Heart left ventricle (tissue), 13 donors: ENCODE data around the gene AAR2.

Experiments used
- POLR2A ChIP-seq, 2 donors: fragments of 450-650 bp; IDR thresholded peaks; one replicate each; pipeline ENCODE4 v1.6.1; 2017; ENCODE audit warnings: antibody characterized with exemption in 2 of 2, mild to moderate bottlenecking in 2 of 2, moderate library complexity in 2 of 2
- TF ChIP-seq, protein P1 (sequence below), 12 donors: fragments of 200-600 bp; sonication (generic) in 4 of 12; IDR thresholded peaks; one replicate each; pipeline versions ENCODE4 v1.5.0 to v1.8.0; 2018 to 2022; ENCODE audit warnings: antibody characterized with exemption in 12 of 12, mild to moderate bottlenecking in 5 of 12
- donor health status: ischemic (EF 13 %, LVEDD 7.1; RV severe dilation, severe dysfunction).
- donor health status: DM: no; HTN: yes; CAD: no.
- donor health status: DM: no; HTN: no; CAD: no.
- donor health status: ischemic (EF 25% LVEDD 6.9; RV normal size, moderate dysfunction).
- donor health status: ischemic (EF 25% LVEDD 5.7; RV mildly dilated, moderate dysfunction).
- donor health status: ischemic (EF 35%, LVEDD 5.7; RV mildly dilated, moderate dysfunction).
- donor health status: nonischemic (EF 11% LVEDD 7.7; RV severe dilation, severe dysfunction).
- donor health status: DM: yes; HTN: yes; CAD: no.
- donor health status: PGD.
- donor health status: ischemic (EF 29% LVEDD 5.4; RV normal size, mild dysfunction).
- donor health status: nonischemic (EF 23%, LVEDD 6.1; RV moderate dilation, normal function).

DNA sequence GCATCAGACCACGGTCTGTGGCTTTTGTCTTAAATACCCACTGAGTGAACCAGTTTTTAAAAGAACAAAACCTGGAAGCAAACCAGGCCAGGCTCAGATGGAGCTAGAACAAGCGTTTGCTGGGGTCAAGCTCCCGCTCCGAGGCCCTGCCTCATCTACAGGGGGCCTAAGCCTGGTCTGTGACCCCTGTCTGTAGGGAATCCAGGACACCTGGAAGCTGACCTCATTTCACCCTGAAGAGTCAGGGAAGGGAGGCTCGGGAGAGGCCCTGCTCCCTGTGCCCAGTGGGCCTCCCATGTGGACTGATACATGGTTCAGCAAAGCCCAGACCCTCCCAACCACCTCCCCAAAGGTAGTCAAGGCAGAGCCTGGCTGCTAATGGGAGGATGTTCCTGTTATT, 43.1 kb downstream of the AAR2 start:
- TF ChIP-seq, protein P1, sequence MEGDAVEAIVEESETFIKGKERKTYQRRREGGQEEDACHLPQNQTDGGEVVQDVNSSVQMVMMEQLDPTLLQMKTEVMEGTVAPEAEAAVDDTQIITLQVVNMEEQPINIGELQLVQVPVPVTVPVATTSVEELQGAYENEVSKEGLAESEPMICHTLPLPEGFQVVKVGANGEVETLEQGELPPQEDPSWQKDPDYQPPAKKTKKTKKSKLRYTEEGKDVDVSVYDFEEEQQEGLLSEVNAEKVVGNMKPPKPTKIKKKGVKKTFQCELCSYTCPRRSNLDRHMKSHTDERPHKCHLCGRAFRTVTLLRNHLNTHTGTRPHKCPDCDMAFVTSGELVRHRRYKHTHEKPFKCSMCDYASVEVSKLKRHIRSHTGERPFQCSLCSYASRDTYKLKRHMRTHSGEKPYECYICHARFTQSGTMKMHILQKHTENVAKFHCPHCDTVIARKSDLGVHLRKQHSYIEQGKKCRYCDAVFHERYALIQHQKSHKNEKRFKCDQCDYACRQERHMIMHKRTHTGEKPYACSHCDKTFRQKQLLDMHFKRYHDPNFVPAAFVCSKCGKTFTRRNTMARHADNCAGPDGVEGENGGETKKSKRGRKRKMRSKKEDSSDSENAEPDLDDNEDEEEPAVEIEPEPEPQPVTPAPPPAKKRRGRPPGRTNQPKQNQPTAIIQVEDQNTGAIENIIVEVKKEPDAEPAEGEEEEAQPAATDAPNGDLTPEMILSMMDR (IDR thresholded peaks at IDR 0.05) = no peak
- TF ChIP-seq POLR2A (IDR thresholded peaks at IDR 0.05) = no peak
